Mesothelial cell of epicardium (in vitro differentiated cells): ENCODE data around the gene IQCH. TPM values are rescaled to one million over a fixed set of nuclear protein-coding genes. Genes with fewer than 3 reads are reported as not detected.

Experiments used
- DNase-seq, 2 experiments: peaks; one replicate each; pipeline ENCODE4 v3.0.0; 2021; ENCODE audit warnings: low spot score in 2 of 2; ENCODE audit not compliant: unreplicated experiment in 2 of 2
- H3K27ac Mint-ChIP-seq: 2 replicates; pipeline ENCODE4 v1.8.0; 2021; ENCODE audit warnings: mixed read lengths
- H3K27me3 Mint-ChIP-seq: 2 replicates; pipeline ENCODE4 v1.8.0; 2021; ENCODE audit warnings: low read depth, mixed read lengths
- H3K36me3 Mint-ChIP-seq: 2 replicates; pipeline ENCODE4 v1.8.0; 2021; ENCODE audit warnings: mixed read lengths
- H3K4me1 Mint-ChIP-seq: 2 replicates; pipeline ENCODE4 v1.8.0; 2021; ENCODE audit warnings: mixed read lengths
- H3K4me3 Mint-ChIP-seq: 2 replicates; pipeline ENCODE4 v1.8.0; 2021; ENCODE audit warnings: mild to moderate bottlenecking, moderate library complexity, mixed read lengths
- H3K9me3 Mint-ChIP-seq: 2 replicates; pipeline ENCODE4 v1.8.0; 2021; ENCODE audit warnings: mixed read lengths
- total RNA-seq: library from RNA; stranded (reverse); gene quantifications from 3 replicates; pipeline ENCODE4 v1.2.1, GENCODE V29; 2021
- TF ChIP-seq, protein P1 (sequence below): fragments of 200-600 bp; sonication (generic); IDR thresholded peaks from one replicate; pipeline ENCODE4 v1.5.0; 2021; ENCODE audit warnings: antibody characterized with exemption; ENCODE audit not compliant: unreplicated experiment

IQCH gene
- total RNA-seq, 1 donor from 2014 or later, result 0.98 TPM

- Mint-ChIP-seq H3K4me1 (peaks cover 5% of the 10 kb centered on the region), H3K36me3 (peaks cover 13% of the 10 kb centered on the region), H3K9me3 (no peaks in the 10 kb centered on the region), H3K4me3 (no peak overlapping the region), H3K27me3 (no peaks in the 10 kb centered on the region), H3K27ac (no peak overlapping the region)
- TF ChIP-seq, protein P1, sequence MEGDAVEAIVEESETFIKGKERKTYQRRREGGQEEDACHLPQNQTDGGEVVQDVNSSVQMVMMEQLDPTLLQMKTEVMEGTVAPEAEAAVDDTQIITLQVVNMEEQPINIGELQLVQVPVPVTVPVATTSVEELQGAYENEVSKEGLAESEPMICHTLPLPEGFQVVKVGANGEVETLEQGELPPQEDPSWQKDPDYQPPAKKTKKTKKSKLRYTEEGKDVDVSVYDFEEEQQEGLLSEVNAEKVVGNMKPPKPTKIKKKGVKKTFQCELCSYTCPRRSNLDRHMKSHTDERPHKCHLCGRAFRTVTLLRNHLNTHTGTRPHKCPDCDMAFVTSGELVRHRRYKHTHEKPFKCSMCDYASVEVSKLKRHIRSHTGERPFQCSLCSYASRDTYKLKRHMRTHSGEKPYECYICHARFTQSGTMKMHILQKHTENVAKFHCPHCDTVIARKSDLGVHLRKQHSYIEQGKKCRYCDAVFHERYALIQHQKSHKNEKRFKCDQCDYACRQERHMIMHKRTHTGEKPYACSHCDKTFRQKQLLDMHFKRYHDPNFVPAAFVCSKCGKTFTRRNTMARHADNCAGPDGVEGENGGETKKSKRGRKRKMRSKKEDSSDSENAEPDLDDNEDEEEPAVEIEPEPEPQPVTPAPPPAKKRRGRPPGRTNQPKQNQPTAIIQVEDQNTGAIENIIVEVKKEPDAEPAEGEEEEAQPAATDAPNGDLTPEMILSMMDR, result no peak
- DNase-seq, result no peak
Measured at GRCh38 chr15:67508407-67508806, 253.8 kb downstream of the IQCH start.

GRCh38 chr15:67509918-67510317, 255.3 kb downstream of the IQCH start:
- Mint-ChIP-seq H3K36me3 (peaks cover 13% of the 10 kb centered on the region), H3K27me3 (no peaks in the 10 kb centered on the region), H3K9me3 (no peaks in the 10 kb centered on the region), H3K4me3 (no peak overlapping the region), H3K27ac (no peak overlapping the region), H3K4me1 (peaks cover 11% of the 10 kb centered on the region)
- TF ChIP-seq, protein P1, result no peak
- DNase-seq, result no peak

- Mint-ChIP-seq H3K27ac (no peak overlapping the region), H3K4me3 (no peak overlapping the region), H3K36me3 (peaks cover 16% of the 10 kb centered on the region), H3K9me3 (no peaks in the 10 kb centered on the region), H3K4me1 (peaks cover 11% of the 10 kb centered on the region), H3K27me3 (no peaks in the 10 kb centered on the region)
- no peak for DNase-seq
- TF ChIP-seq, protein P1, result no peak
Measured at GRCh38 chr15:67510597-67511190, 256.1 kb downstream of the IQCH start.

DNA sequence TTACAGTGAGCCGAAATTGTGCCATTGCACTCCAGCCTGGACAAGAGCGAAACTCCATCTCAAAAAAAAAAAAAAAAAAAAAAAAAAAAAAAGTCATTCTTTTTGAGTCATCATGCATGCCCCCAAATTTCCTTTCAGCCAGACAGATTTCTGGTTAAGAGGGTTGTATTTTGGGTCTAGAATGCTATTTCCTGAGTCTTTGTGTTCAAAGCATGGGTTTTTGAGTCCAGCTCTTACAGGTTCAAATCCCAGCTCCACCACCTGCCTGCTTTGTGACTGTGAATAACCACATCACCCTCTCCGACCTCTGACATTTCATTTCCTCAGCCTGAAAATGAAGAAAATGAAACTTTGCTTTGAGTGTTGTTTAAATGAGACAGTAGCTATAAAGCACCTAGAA, 257.0 kb downstream of the IQCH start:
- Mint-ChIP-seq H3K9me3 (no peaks in the 10 kb centered on the region), H3K27me3 (no peaks in the 10 kb centered on the region), H3K36me3 (peaks cover 16% of the 10 kb centered on the region), H3K4me1 (peaks cover 11% of the 10 kb centered on the region), H3K4me3 (no peak overlapping the region), H3K27ac (no peak overlapping the region)
- TF ChIP-seq, protein P1, result no peak
- no peak for DNase-seq

- DNase-seq, result no peak
- Mint-ChIP-seq H3K4me1 (peaks cover 11% of the 10 kb centered on the region), H3K36me3 (peaks cover 18% of the 10 kb centered on the region), H3K9me3 (no peaks in the 10 kb centered on the region), H3K27me3 (no peaks in the 10 kb centered on the region), H3K27ac (no peak overlapping the region), H3K4me3 (no peak overlapping the region)
- TF ChIP-seq, protein P1, result no peak
Measured at GRCh38 chr15:67512140-67512539, 257.6 kb downstream of the IQCH start.
